Measurements from ENCODE around the gene CEL.
"Not testable (repeated sequence)": the region's sequence is repeated elsewhere in the genome, so short reads cannot be mapped to it uniquely, and the experiment has no call there.

Gene CEL

GRCh38 chr9:133090752-133091385, 29.1 kb downstream of the CEL start:
- no peak for TF ChIP-seq CTCF (conservative IDR thresholded peaks at IDR 0.05; ENCODE audit: control insufficient read depth, insufficient read depth, low read depth, low read length)
- DNase-seq (ENCODE audit: low read depth) = no peak

GRCh38 chr9:133094351-133094750, 32.6 kb downstream of the CEL start:
- DNase-seq (ENCODE audit: low read depth); H3K4me3 ChIP-seq (ENCODE audit: control insufficient read depth, low read depth, low read length): not testable (repeated sequence)

More at GRCh38 chr9:133090752-133091385, 29.1 kb downstream of the CEL start:
- no peak overlapping the region for H3K4me3 ChIP-seq (ENCODE audit: control insufficient read depth, low read depth, low read length)

GRCh38 chr9:133094842-133095393, 33.1 kb downstream of the CEL start:
- H3K4me3 ChIP-seq (ENCODE audit: control insufficient read depth, low read depth, low read length) = no peak overlapping the region
- no peak for TF ChIP-seq CTCF (conservative IDR thresholded peaks at IDR 0.05; ENCODE audit: control insufficient read depth, insufficient read depth, low read depth, low read length)
- DNase-seq (ENCODE audit: low read depth) = no peak

GRCh38 chr9:133098104-133098754, 36.4 kb downstream of the CEL start:
- TF ChIP-seq CTCF (conservative IDR thresholded peaks at IDR 0.05; ENCODE audit: control insufficient read depth, insufficient read depth, low read depth, low read length) = no peak
- H3K4me3 ChIP-seq (ENCODE audit: control insufficient read depth, low read depth, low read length) = no peak overlapping the region
- no peak for DNase-seq (ENCODE audit: low read depth)

GRCh38 chr9:133098871-133099270, 37.1 kb downstream of the CEL start:
- TF ChIP-seq CTCF (conservative IDR thresholded peaks at IDR 0.05; ENCODE audit: control insufficient read depth, insufficient read depth, low read depth, low read length) = no peak
- H3K4me3 ChIP-seq (ENCODE audit: control insufficient read depth, low read depth, low read length) = no peak overlapping the region
- DNase-seq (ENCODE audit: low read depth) = no peak

GRCh38 chr9:133099726-133100505, 38.1 kb downstream of the CEL start:
- TF ChIP-seq CTCF (conservative IDR thresholded peaks at IDR 0.05; ENCODE audit: control insufficient read depth, insufficient read depth, low read depth, low read length) = no peak
- DNase-seq (ENCODE audit: low read depth) = no peak
- no peak overlapping the region for H3K4me3 ChIP-seq (ENCODE audit: control insufficient read depth, low read depth, low read length)
